Measurements from ENCODE around the gene TMEM163. TPM values are rescaled to one million over a fixed set of nuclear protein-coding genes. Genes with fewer than 3 reads are reported as not detected.

Gene TMEM163
- total and polyA plus RNA-seq, 2 donors (not counting 3 experiments of a cell fraction or from before 2014, with no cell fraction given): 1.0 to 2.8 TPM

DNA sequence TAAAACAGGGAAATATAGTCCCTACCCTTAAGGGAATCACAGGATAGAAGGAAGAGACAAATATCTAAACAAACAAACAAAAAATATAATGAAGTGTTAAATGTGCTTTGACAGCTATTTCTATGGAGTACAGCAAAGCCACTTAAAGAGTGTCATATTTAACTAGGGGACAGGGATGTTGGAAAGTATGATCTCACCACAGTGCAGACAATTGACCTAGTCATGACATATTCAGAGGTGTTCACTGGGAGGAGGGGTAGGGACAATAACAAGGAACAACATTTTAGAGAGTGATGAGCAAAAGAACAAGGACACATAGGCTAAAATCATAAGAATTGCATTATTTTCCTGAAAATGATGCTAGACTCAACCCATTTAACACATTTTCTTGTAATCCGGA lies 107.5 kb downstream of the TMEM163 start:
- no peaks in the 10 kb centered on the region for H3K27me3 ChIP-seq (ENCODE audit: control insufficient read depth in 2 of 2, insufficient read depth in 2 of 2, low read length in 2 of 2)
- DNase-seq (ENCODE audit: low read depth, low spot score): no peak
- ChIA-PET CTCF (no interaction called here), POLR2A (no interaction called here)
- TF ChIP-seq POLR2AphosphoS5 (IDR thresholded peaks at IDR 0.05; ENCODE audit: insufficient read depth, low read depth, low read length): no peak
- intact Hi-C loops (cut with micrococcal nuclease) (no loop called here), dilution Hi-C loops (cut with MboI; ENCODE audit: extremely low pct_ligation_motif_present, low sequenced_read_pairs) (no loop called here)
- H3K4me3 ChIP-seq (replicated peaks in 1 of 3; ENCODE audit: insufficient read depth in 1 of 3, low read depth in 1 of 3, low read length in 3 of 3): no peak overlapping the region
- H3K27ac ChIP-seq (ENCODE audit: insufficient read depth, low read depth, low read length): no peak overlapping the region
- H3K9me1 ChIP-seq (replicated peaks; ENCODE audit: control insufficient read depth, extremely low read depth, insufficient read depth, low read length): no peaks in the 10 kb centered on the region
- no peaks in the 10 kb centered on the region for H3K4me1 ChIP-seq (ENCODE audit: control insufficient read depth, extremely low read depth, insufficient read depth, low read length)
- no peak overlapping the region for H2AFZ ChIP-seq (ENCODE audit: low read depth, low read length)
- FAIRE-seq: no peak
- no peaks in the 10 kb centered on the region for H3K79me2 ChIP-seq (ENCODE audit: control insufficient read depth, insufficient read depth, low read length)
- H3K9ac ChIP-seq (replicated peaks; ENCODE audit: extremely low read depth, insufficient read depth, low read length): no peak overlapping the region
- H4K20me1 ChIP-seq (replicated peaks; ENCODE audit: control insufficient read depth, extremely low read depth, insufficient read depth, low read length): no peaks in the 10 kb centered on the region
- no peaks in the 10 kb centered on the region for H3K9me3 ChIP-seq (replicated peaks; ENCODE audit: control insufficient read depth, insufficient read depth, low read length)
- BruUV-seq (replicated peaks): no TSS peak
- no peak overlapping the region for H3K4me2 ChIP-seq (ENCODE audit: insufficient read depth, low read length)
- H3K36me3 ChIP-seq (ENCODE audit: control insufficient read depth in 2 of 2, extremely low read depth in 1 of 2, insufficient read depth in 2 of 2, low read length in 2 of 2): no peaks in the 10 kb centered on the region

DNA sequence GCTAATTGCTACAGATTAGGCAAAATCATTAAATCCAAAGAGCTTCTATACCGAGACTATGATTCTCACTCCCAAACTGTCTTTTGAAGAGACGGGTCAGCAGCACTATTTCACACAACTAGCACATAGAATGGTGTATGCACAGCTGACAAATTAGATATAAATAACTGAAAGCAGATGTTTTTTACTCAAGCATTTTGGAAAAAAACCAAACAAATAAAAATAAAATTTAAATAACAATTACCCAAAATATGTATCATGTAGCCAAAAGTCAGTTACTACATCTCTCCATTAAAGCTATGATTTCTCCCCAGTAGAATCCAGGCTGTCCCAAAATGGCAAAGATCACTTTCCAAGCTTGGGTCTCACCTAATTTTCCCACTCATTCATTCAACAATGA lies 107.9 kb downstream of the TMEM163 start:
- dilution Hi-C loops (cut with MboI; ENCODE audit: extremely low pct_ligation_motif_present, low sequenced_read_pairs): no loop called here
- Histone ChIP-seq H3K36me3 (ENCODE audit: control insufficient read depth in 2 of 2, extremely low read depth in 1 of 2, insufficient read depth in 2 of 2, low read length in 2 of 2) (no peaks in the 10 kb centered on the region), H3K27ac (ENCODE audit: insufficient read depth, low read depth, low read length) (no peak overlapping the region), H3K4me2 (ENCODE audit: insufficient read depth, low read length) (no peak overlapping the region), H3K79me2 (ENCODE audit: control insufficient read depth, insufficient read depth, low read length) (no peaks in the 10 kb centered on the region), H3K9ac (replicated peaks; ENCODE audit: extremely low read depth, insufficient read depth, low read length) (no peak overlapping the region), H3K4me3 (replicated peaks in 1 of 3; ENCODE audit: insufficient read depth in 1 of 3, low read depth in 1 of 3, low read length in 3 of 3) (no peak overlapping the region), H4K20me1 (replicated peaks; ENCODE audit: control insufficient read depth, extremely low read depth, insufficient read depth, low read length) (no peaks in the 10 kb centered on the region), H3K9me3 (replicated peaks; ENCODE audit: control insufficient read depth, insufficient read depth, low read length) (no peaks in the 10 kb centered on the region), H3K27me3 (ENCODE audit: control insufficient read depth in 2 of 2, insufficient read depth in 2 of 2, low read length in 2 of 2) (no peaks in the 10 kb centered on the region), H3K4me1 (ENCODE audit: control insufficient read depth, extremely low read depth, insufficient read depth, low read length) (no peaks in the 10 kb centered on the region), H2AFZ (ENCODE audit: low read depth, low read length) (no peak overlapping the region), H3K9me1 (replicated peaks; ENCODE audit: control insufficient read depth, extremely low read depth, insufficient read depth, low read length) (no peaks in the 10 kb centered on the region)
- FAIRE-seq (no peak), DNase-seq (ENCODE audit: low read depth, low spot score) (no peak)
- intact Hi-C loops (cut with micrococcal nuclease): no loop called here
- CTCF ChIA-PET: no interaction called here
- BruUV-seq (replicated peaks): no TSS peak
- POLR2A ChIA-PET: no interaction called here
- TF ChIP-seq POLR2AphosphoS5 (IDR thresholded peaks at IDR 0.05; ENCODE audit: insufficient read depth, low read depth, low read length) (no peak), FOS (IDR thresholded peaks at IDR 0.05; ENCODE audit: borderline replicate concordance, insufficient read depth, low read length) (no peak), EZH2 (IDR thresholded peaks at IDR 0.05; ENCODE audit: borderline replicate concordance, low read depth, low read length, severe bottlenecking) (no peak), JUN (IDR thresholded peaks at IDR 0.05; ENCODE audit: borderline replicate concordance, insufficient read depth, insufficient read length, low read depth) (no peak), MYC (IDR thresholded peaks at IDR 0.05; ENCODE audit: low read depth, low read length) (no peak), POLR2A (IDR thresholded peaks at IDR 0.05; ENCODE audit: low read depth, low read length) (no peak), GATA2 (IDR thresholded peaks at IDR 0.05; ENCODE audit: insufficient read depth, insufficient read length, low read depth, low read length) (no peak)
- TF ChIP-seq, protein P1, sequence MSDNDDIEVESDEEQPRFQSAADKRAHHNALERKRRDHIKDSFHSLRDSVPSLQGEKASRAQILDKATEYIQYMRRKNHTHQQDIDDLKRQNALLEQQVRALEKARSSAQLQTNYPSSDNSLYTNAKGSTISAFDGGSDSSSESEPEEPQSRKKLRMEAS (IDR thresholded peaks at IDR 0.05; ENCODE audit: insufficient read depth, insufficient read length): no peak
- TF ChIP-seq, protein P2, sequence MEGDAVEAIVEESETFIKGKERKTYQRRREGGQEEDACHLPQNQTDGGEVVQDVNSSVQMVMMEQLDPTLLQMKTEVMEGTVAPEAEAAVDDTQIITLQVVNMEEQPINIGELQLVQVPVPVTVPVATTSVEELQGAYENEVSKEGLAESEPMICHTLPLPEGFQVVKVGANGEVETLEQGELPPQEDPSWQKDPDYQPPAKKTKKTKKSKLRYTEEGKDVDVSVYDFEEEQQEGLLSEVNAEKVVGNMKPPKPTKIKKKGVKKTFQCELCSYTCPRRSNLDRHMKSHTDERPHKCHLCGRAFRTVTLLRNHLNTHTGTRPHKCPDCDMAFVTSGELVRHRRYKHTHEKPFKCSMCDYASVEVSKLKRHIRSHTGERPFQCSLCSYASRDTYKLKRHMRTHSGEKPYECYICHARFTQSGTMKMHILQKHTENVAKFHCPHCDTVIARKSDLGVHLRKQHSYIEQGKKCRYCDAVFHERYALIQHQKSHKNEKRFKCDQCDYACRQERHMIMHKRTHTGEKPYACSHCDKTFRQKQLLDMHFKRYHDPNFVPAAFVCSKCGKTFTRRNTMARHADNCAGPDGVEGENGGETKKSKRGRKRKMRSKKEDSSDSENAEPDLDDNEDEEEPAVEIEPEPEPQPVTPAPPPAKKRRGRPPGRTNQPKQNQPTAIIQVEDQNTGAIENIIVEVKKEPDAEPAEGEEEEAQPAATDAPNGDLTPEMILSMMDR (IDR thresholded peaks at IDR 0.05; ENCODE audit: extremely low read depth in 1 of 2, insufficient read depth in 1 of 2, low read depth in 1 of 2, low read length in 2 of 2): no peak
